NCI-H2081 (cell line): Measurements from ENCODE around the gene RPH3AL.
"Not testable (repeated sequence)": the region's sequence is repeated elsewhere in the genome, so short reads cannot be mapped to it uniquely, and the experiment has no call there.

ENCODE experiments used
- DNase-seq, 2 experiments: peaks; one replicate each; lab custom pipeline; 2025; lab: John Stamatoyannopoulos, UW

Gene RPH3AL

GRCh38 chr17:320139-320538, 32.5 kb downstream of the RPH3AL start:
- no peak for DNase-seq

GRCh38 chr17:319266-319665, 33.3 kb downstream of the RPH3AL start:
- DNase-seq, result no peak

GRCh38 chr17:317070-317469, 35.5 kb downstream of the RPH3AL start:
- not testable (repeated sequence) for DNase-seq

GRCh38 chr17:315399-315798, 37.2 kb downstream of the RPH3AL start:
- not testable (repeated sequence) for DNase-seq

GRCh38 chr17:314614-314944, 38.0 kb downstream of the RPH3AL start:
- not testable (repeated sequence) for DNase-seq

GRCh38 chr17:313911-314613, 38.5 kb downstream of the RPH3AL start:
- DNase-seq, result no peak

GRCh38 chr17:313231-313630, 39.4 kb downstream of the RPH3AL start:
- no peak for DNase-seq

GRCh38 chr17:312476-313148, 40.0 kb downstream of the RPH3AL start:
- no peak for DNase-seq

- DNase-seq, result no peak
These were observed 41.4 kb downstream of the RPH3AL start for GRCh38 chr17:311119-311782.

- DNase-seq, result no peak
These were observed 42.2 kb downstream of the RPH3AL start for GRCh38 chr17:310111-311010.

- no peak for DNase-seq
These were observed 43.2 kb downstream of the RPH3AL start for GRCh38 chr17:309361-309888.

GRCh38 chr17:307741-308507, 44.7 kb downstream of the RPH3AL start:
- DNase-seq, result no peak

- DNase-seq, result no peak
These were observed 45.3 kb downstream of the RPH3AL start for GRCh38 chr17:307295-307691.

GRCh38 chr17:306536-307294, 45.9 kb downstream of the RPH3AL start:
- DNase-seq, result no peak

- no peak for DNase-seq
These were observed 46.5 kb downstream of the RPH3AL start for GRCh38 chr17:306116-306515.

- DNase-seq, result no peak
These were observed 47.3 kb downstream of the RPH3AL start for GRCh38 chr17:305090-305976.

- DNase-seq, result no peak
These were observed 48.1 kb downstream of the RPH3AL start for GRCh38 chr17:304461-304860.

GRCh38 chr17:303168-303567, 49.4 kb downstream of the RPH3AL start:
- DNase-seq, result no peak

- DNase-seq, result no peak
These were observed 50.3 kb downstream of the RPH3AL start for GRCh38 chr17:302300-302698.
